Measurements from ENCODE around the gene ELAVL4.

Gene ELAVL4

GRCh38 chr1:50129201-50129600 lies 20.5 kb downstream of the ELAVL4 start:
- H3K4me3 ChIP-seq (ENCODE audit: low read length, poor library complexity, severe bottlenecking): no peak overlapping the region
- H3K79me2 ChIP-seq (ENCODE audit: insufficient read depth, low read length): no peaks in the 10 kb centered on the region
- H3K27me3 ChIP-seq (ENCODE audit: insufficient read depth, low read length, poor library complexity, severe bottlenecking): no peaks in the 10 kb centered on the region
- no peaks in the 10 kb centered on the region for H3F3A ChIP-seq (ENCODE audit: low read depth)
- H3K36me3 ChIP-seq (ENCODE audit: insufficient read depth, low read length): no peaks in the 10 kb centered on the region
- TF ChIP-seq, protein P1, sequence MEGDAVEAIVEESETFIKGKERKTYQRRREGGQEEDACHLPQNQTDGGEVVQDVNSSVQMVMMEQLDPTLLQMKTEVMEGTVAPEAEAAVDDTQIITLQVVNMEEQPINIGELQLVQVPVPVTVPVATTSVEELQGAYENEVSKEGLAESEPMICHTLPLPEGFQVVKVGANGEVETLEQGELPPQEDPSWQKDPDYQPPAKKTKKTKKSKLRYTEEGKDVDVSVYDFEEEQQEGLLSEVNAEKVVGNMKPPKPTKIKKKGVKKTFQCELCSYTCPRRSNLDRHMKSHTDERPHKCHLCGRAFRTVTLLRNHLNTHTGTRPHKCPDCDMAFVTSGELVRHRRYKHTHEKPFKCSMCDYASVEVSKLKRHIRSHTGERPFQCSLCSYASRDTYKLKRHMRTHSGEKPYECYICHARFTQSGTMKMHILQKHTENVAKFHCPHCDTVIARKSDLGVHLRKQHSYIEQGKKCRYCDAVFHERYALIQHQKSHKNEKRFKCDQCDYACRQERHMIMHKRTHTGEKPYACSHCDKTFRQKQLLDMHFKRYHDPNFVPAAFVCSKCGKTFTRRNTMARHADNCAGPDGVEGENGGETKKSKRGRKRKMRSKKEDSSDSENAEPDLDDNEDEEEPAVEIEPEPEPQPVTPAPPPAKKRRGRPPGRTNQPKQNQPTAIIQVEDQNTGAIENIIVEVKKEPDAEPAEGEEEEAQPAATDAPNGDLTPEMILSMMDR (conservative IDR thresholded peaks at IDR 0.05; ENCODE audit: low read length): no peak
- TF ChIP-seq EZH2phosphoT487 (IDR thresholded peaks at IDR 0.05; ENCODE audit: borderline replicate concordance): no peak
- no peaks in the 10 kb centered on the region for H3K4me1 ChIP-seq (ENCODE audit: insufficient read depth, low read length, poor library complexity, severe bottlenecking)
- no peak overlapping the region for H3K4me2 ChIP-seq (ENCODE audit: low read depth, low read length, poor library complexity, severe bottlenecking)
- no peak overlapping the region for H2AFZ ChIP-seq (ENCODE audit: low read length)
- H3K9me3 ChIP-seq (ENCODE audit: insufficient read depth, low read depth, low read length): no peaks in the 10 kb centered on the region
- no peaks in the 10 kb centered on the region for H4K20me1 ChIP-seq (ENCODE audit: insufficient read depth, low read length, poor library complexity, severe bottlenecking)
- no peak overlapping the region for H3K9ac ChIP-seq (ENCODE audit: low read depth, low read length, poor library complexity, severe bottlenecking)
- no peaks in the 10 kb centered on the region for H3K9me2 ChIP-seq (replicated peaks; ENCODE audit: low read depth, low read length)

- no peaks in the 10 kb centered on the region for H3F3A ChIP-seq (ENCODE audit: low read depth)
- H3K4me3 ChIP-seq (ENCODE audit: low read length, poor library complexity, severe bottlenecking): no peak overlapping the region
- no peaks in the 10 kb centered on the region for H3K9me3 ChIP-seq (ENCODE audit: insufficient read depth, low read depth, low read length)
- H3K27me3 ChIP-seq (ENCODE audit: insufficient read depth, low read length, poor library complexity, severe bottlenecking): no peaks in the 10 kb centered on the region
- no peaks in the 10 kb centered on the region for H3K36me3 ChIP-seq (ENCODE audit: insufficient read depth, low read length)
- no peaks in the 10 kb centered on the region for H4K20me1 ChIP-seq (ENCODE audit: insufficient read depth, low read length, poor library complexity, severe bottlenecking)
- H3K4me1 ChIP-seq (ENCODE audit: insufficient read depth, low read length, poor library complexity, severe bottlenecking): no peaks in the 10 kb centered on the region
- TF ChIP-seq, protein P1 (conservative IDR thresholded peaks at IDR 0.05; ENCODE audit: low read length): no peak
- TF ChIP-seq EZH2phosphoT487 (IDR thresholded peaks at IDR 0.05; ENCODE audit: borderline replicate concordance): no peak
- no peak overlapping the region for H2AFZ ChIP-seq (ENCODE audit: low read length)
- H3K9ac ChIP-seq (ENCODE audit: low read depth, low read length, poor library complexity, severe bottlenecking): no peak overlapping the region
- no peak overlapping the region for H3K4me2 ChIP-seq (ENCODE audit: low read depth, low read length, poor library complexity, severe bottlenecking)
- H3K79me2 ChIP-seq (ENCODE audit: insufficient read depth, low read length): no peaks in the 10 kb centered on the region
- no peaks in the 10 kb centered on the region for H3K9me2 ChIP-seq (replicated peaks; ENCODE audit: low read depth, low read length)
Measured at GRCh38 chr1:50132347-50132894, 23.7 kb downstream of the ELAVL4 start.

GRCh38 chr1:50135716-50136115 lies 27.0 kb downstream of the ELAVL4 start:
- H3K9ac ChIP-seq (ENCODE audit: low read depth, low read length, poor library complexity, severe bottlenecking): no peak overlapping the region
- H3K4me1 ChIP-seq (ENCODE audit: insufficient read depth, low read length, poor library complexity, severe bottlenecking): no peaks in the 10 kb centered on the region
- no peaks in the 10 kb centered on the region for H3K9me3 ChIP-seq (ENCODE audit: insufficient read depth, low read depth, low read length)
- H2AFZ ChIP-seq (ENCODE audit: low read length): no peak overlapping the region
- no peak overlapping the region for H3K4me3 ChIP-seq (ENCODE audit: low read length, poor library complexity, severe bottlenecking)
- H3K79me2 ChIP-seq (ENCODE audit: insufficient read depth, low read length): no peaks in the 10 kb centered on the region
- H4K20me1 ChIP-seq (ENCODE audit: insufficient read depth, low read length, poor library complexity, severe bottlenecking): no peaks in the 10 kb centered on the region
- H3K9me2 ChIP-seq (replicated peaks; ENCODE audit: low read depth, low read length): no peaks in the 10 kb centered on the region
- no peak for TF ChIP-seq EZH2phosphoT487 (IDR thresholded peaks at IDR 0.05; ENCODE audit: borderline replicate concordance)
- TF ChIP-seq, protein P1 (conservative IDR thresholded peaks at IDR 0.05; ENCODE audit: low read length): no peak
- no peaks in the 10 kb centered on the region for H3F3A ChIP-seq (ENCODE audit: low read depth)
- H3K27me3 ChIP-seq (ENCODE audit: insufficient read depth, low read length, poor library complexity, severe bottlenecking): no peaks in the 10 kb centered on the region
- no peaks in the 10 kb centered on the region for H3K36me3 ChIP-seq (ENCODE audit: insufficient read depth, low read length)
- no peak overlapping the region for H3K4me2 ChIP-seq (ENCODE audit: low read depth, low read length, poor library complexity, severe bottlenecking)
